Measurements from ENCODE around the gene RSBN1L.

The RSBN1L gene

GRCh38 chr7:77806425-77806824 is 110.2 kb downstream of the RSBN1L start:
- DNase-seq (ENCODE audit: low spot score), result no peak

- DNase-seq (ENCODE audit: low spot score), result no peak
Observed at GRCh38 chr7:77808517-77808916, 112.3 kb downstream of the RSBN1L start.

- DNase-seq (ENCODE audit: low spot score), result peak; percentile 9
Observed at GRCh38 chr7:77811516-77812289, 115.4 kb downstream of the RSBN1L start.

GRCh38 chr7:77812290-77812685 is 116.0 kb downstream of the RSBN1L start:
- DNase-seq (ENCODE audit: low spot score), result peak; percentile 53

- DNase-seq (ENCODE audit: low spot score), result no peak
Observed at GRCh38 chr7:77813180-77813579, 116.9 kb downstream of the RSBN1L start.

- no peak for DNase-seq (ENCODE audit: low spot score)
Observed at GRCh38 chr7:77819021-77819420, 122.8 kb downstream of the RSBN1L start.

GRCh38 chr7:77820967-77821366 is 124.7 kb downstream of the RSBN1L start:
- no peak for DNase-seq (ENCODE audit: low spot score)

- no peak for DNase-seq (ENCODE audit: low spot score)
Observed at GRCh38 chr7:77822269-77822668, 126.0 kb downstream of the RSBN1L start.

GRCh38 chr7:77823787-77824186 is 127.5 kb downstream of the RSBN1L start:
- no peak for DNase-seq (ENCODE audit: low spot score)

- no peak for DNase-seq (ENCODE audit: low spot score)
Observed at GRCh38 chr7:77824636-77825035, 128.4 kb downstream of the RSBN1L start.

- DNase-seq (ENCODE audit: low spot score), result no peak
Observed at GRCh38 chr7:77825131-77825530, 128.9 kb downstream of the RSBN1L start.

- no peak for DNase-seq (ENCODE audit: low spot score)
Observed at GRCh38 chr7:77826300-77826699, 130.0 kb downstream of the RSBN1L start.

- no peak for DNase-seq (ENCODE audit: low spot score)
Observed at GRCh38 chr7:77827999-77828398, 131.7 kb downstream of the RSBN1L start.

GRCh38 chr7:77830649-77831355 is 134.5 kb downstream of the RSBN1L start:
- no peak for DNase-seq (ENCODE audit: low spot score)

- DNase-seq (ENCODE audit: low spot score), result no peak
Observed at GRCh38 chr7:77831481-77831880, 135.2 kb downstream of the RSBN1L start.

- DNase-seq (ENCODE audit: low spot score), result no peak
Observed at GRCh38 chr7:77831953-77832352, 135.7 kb downstream of the RSBN1L start.

Data from kidney tubule cell (primary cell).